HG02852 (cell line): Measurements from ENCODE around the gene CISH.
A peak's percentile ranks its signal among the peaks of the same experiment; 100 is the strongest.

ENCODE experiments used
- ATAC-seq: cut with Tn5 transposase; IDR thresholded peaks from one replicate; pipeline ENCODE4 v1.9.1; 2021; ENCODE audit warnings: mild to moderate bottlenecking, moderate library complexity; ENCODE audit not compliant: unreplicated experiment

Gene CISH, protein sequence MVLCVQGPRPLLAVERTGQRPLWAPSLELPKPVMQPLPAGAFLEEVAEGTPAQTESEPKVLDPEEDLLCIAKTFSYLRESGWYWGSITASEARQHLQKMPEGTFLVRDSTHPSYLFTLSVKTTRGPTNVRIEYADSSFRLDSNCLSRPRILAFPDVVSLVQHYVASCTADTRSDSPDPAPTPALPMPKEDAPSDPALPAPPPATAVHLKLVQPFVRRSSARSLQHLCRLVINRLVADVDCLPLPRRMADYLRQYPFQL

GRCh38 chr3:50611464-50612233 lies at the start of gene CISH:
Gene CISH, minus strand, starts transcription at chr3:50611774. Its CDS starts 124 bp downstream, at chr3:50611650.
- ATAC-seq: peak; percentile 75

GRCh38 chr3:50660386-50660785 lies 48.8 kb upstream of the CISH start:
- ATAC-seq: no peak

DNA sequence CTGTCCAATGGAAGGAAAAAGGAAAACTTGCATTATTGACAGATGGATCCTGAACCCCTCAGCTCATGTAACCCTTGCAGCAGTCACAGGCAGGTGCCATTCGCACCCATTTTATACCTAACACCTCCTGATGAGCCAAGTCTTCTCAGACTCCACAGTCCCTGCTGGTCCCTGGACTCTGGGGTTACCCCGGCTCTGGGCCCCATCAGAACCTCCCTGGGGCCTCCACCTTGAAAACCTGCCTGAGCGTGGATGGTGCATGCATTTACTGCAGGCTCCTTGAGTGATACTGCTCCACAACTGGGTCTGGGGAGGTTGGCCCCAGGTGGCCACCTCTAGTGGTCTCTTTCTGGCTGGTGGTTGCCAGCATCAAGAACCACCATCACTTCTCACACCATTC lies 47.3 kb upstream of the CISH start:
- ATAC-seq: no peak

- no peak for ATAC-seq
Observed at GRCh38 chr3:50658416-50658815, 46.8 kb upstream of the CISH start.

DNA sequence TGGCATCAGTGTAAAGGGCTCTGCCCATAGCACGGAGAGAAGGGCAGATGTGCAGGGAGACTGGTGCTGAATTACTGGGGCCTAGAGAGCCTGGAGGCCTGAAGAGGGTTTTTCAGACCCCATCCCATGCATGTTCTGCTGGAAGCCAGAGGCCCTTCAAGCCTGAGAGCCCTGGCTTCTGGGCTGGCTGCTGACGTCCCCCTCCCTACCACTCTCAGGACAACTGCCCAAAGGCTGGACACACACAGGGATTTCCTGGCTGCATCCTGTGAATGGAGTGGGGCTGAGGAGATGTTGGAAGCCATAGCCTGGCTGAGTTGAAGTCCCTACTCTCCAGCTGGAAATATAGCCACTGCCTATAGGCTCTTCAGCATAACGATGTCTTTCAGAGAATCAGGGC lies 46.2 kb upstream of the CISH start:
- no peak for ATAC-seq

- no peak for ATAC-seq
Observed at GRCh38 chr3:50657407-50657806, 45.8 kb upstream of the CISH start.

- ATAC-seq: no peak
Observed at GRCh38 chr3:50656417-50657195, 45.0 kb upstream of the CISH start.

- ATAC-seq: no peak
Observed at GRCh38 chr3:50655009-50655830, 43.6 kb upstream of the CISH start.

DNA sequence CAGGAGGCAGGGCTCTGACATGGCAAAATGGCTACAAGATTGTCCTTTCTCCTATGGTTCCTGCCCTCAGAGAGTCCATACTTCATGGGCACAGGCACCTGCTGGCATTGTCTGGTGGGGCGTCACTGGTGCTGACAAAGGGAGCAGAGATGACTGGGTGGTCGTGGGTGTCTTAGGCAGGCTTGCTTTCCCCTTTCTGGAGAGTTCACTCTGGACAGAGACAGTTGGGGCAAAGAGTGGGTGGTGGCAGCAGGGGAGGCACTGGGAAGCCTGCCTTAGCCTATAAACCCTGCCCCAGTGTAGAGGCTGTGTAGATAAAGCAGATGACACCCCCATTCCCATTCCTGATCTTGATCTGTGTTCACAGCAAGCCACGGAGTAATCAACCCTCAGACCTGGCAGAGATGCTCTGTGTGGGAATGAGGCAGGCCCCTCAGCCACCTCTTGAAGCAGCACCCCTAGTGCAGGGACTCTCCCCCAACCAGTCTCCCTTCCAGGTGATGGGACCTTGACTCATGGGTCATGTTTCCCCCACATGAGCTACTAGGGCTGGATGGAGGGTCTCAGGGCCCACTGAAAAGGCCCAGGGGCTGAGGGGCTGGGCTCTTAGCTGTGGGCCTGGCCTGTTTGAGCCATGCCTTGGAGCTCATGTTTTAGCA lies 42.5 kb upstream of the CISH start:
- no peak for ATAC-seq

DNA sequence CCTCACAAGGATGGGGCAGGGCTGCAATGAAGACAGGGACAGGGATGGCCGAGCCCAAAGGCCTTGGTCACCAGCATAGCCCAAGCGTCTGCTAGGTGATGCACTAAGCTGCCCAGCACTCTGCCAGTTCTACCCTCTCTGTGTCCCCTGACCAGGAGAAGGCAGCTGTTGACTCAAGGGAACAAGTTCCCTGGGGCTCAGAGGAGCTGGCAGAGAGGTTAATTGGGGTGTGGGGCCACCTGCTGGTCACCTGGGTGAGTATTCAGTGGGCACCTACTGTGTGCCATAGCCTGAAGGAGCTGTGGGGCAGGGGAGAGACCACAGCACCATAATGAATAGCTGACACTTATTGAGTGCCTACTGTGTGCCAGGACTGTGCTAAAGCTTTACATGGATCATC lies 41.1 kb upstream of the CISH start:
- ATAC-seq: no peak

GRCh38 chr3:50651920-50652529 lies 40.5 kb upstream of the CISH start:
- no peak for ATAC-seq

GRCh38 chr3:50651445-50651844 lies 39.9 kb upstream of the CISH start:
- no peak for ATAC-seq

- no peak for ATAC-seq
Observed at GRCh38 chr3:50650018-50650417, 38.4 kb upstream of the CISH start.

DNA sequence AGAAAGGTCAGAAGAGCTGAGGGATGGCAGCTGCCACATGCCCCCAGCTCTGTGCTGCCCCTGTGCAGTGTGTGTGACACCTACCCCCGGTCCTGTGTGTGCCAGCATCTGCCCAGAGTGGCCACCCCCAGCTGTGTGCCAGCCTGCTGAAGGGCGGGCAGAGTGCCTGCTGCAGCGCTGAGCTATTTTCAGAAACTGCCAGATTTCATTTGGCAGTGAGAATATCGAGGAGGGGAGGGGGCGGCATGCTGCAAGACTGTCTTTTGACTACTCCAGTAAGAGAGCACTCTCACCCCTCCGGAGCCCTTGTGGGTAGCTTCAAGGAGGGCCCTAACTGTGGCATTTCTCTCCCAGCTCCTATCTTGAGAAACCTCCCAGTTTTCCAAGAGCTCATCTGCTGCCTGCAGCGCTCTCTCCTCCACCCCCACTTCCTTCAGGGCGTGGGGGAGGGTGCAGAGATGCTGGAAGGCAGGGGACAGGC lies 37.9 kb upstream of the CISH start:
- no peak for ATAC-seq

GRCh38 chr3:50648944-50649343 lies 37.4 kb upstream of the CISH start:
- ATAC-seq: no peak

DNA sequence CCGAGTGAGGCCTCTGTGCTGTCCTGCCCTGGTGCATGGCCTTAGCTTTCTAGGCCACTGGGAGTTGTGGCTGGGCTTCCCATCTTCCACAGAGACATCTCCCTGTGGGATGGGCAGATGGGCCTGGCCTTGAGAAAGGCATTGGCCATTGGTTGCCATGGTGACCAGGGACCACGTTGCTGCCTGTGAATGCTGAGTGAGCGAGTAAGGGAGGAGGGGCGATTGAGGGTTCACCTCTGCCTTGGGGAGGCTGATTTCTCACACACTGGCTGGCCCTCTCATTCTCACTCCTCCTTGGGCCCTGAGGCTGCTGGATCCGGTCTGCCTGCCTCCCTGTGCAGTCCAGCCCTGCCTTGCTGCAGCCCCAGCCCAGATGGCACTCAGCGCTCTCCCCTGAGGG lies 36.7 kb upstream of the CISH start:
- ATAC-seq: no peak

DNA sequence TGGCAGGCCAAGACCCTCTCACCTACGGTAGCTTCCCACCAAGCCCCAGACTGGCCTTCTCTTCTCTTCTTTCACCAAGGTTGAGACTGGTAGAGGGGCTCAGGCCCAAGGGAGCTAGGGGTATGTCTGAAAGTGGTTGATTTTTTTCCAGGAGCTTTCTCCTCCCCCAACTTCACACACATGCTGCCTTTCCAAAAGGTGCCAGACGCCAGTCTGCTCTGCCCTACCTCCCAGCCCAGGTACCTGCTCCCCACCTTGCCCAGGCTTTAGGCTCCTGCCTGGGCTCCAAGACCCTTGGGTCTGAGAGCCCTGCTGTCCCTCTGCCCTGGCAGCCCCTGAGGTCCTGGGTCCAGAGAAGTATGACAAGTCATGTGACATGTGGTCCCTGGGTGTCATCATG lies 33.8 kb upstream of the CISH start:
- ATAC-seq: no peak

DNA sequence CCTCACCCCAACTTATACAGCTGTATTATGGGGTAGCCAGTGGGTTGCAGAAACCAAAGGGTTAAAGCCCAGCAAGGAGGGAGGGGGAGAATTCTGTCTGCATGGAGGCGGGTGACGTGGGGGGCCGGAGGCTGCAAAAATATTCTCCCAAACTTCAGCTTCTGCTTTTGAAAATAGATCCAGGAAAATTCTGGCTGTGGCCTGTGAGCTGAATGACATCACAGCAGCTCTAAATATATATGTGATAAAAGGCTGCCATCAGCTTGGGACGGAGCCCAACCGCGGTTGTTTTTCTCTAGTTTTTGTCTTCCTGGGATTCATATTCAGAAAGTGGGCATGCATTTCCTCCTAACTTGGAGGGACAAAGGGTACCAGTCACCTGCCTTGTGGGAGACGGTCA lies 33.0 kb upstream of the CISH start:
- no peak for ATAC-seq

DNA sequence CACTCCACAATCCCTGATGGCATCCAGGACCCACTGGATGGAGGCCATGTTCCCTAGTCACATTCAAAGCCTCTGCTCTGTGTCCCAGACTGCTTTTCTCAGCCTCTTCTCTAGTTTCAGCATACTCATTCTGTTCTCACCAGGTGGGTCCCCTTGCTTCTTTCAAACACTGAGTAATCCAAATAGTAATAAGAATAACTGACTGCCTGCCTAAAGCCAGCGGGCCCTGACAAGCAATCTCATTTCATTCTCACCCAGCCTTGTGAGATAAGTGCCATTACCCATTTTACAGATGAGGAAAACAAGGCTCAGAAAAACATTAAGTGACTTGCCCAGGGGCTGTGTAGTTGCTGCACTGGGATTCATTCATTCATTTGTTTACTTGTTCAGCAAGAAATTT lies 30.8 kb upstream of the CISH start:
- peak; percentile 48 for ATAC-seq

GRCh38 chr3:50639055-50639494 lies 27.5 kb upstream of the CISH start:
- no peak for ATAC-seq
